B cell (primary cell): ENCODE measurements around the gene RARA.

ENCODE experiments used
- CTCF ChIP-seq: fragments of 200-600 bp; IDR thresholded peaks from one replicate; pipeline ENCODE4 v1.8.0; 2022; ENCODE audit warnings: antibody characterized with exemption, mild to moderate bottlenecking
- EZH2 ChIP-seq: IDR thresholded peaks from 2 replicates; pipeline ENCODE4 v1.6.1; 2012; ENCODE audit warnings: borderline replicate concordance, low read depth, mild to moderate bottlenecking, moderate library complexity, low read length; ENCODE audit not compliant: insufficient read depth, poor library complexity, severe bottlenecking

GRCh38 chr17:40331743-40332641 is 23.0 kb downstream of the RARA start:
- no peak for TF ChIP-seq EZH2
- TF ChIP-seq CTCF: no peak
